A673 (cell line): ENCODE measurements around the gene EVX1. TPM values are rescaled to one million over a fixed set of nuclear protein-coding genes. Genes with fewer than 3 reads are reported as not detected.

Experiments
- BruUV-seq: library from RNA; stranded (reverse); fragments of 400-500 nt; replicated peaks from 2 replicates; lab custom pipeline; 2021; lab: Mats Ljungman, UMichigan
- CTCF ChIA-PET: fragments of 300-600 bp; sonication (Branson Sonifier 250); formaldehyde crosslinking; loops from one replicate; lab custom pipeline; 2022; ENCODE audit warnings: antibody characterized with exemption; lab: Charles Lee
- POLR2A ChIA-PET: fragments of 300-600 bp; sonication (Branson Sonifier 250); formaldehyde crosslinking; loops from one replicate; lab custom pipeline; 2022; ENCODE audit warnings: antibody characterized with exemption; ENCODE audit not compliant: low non-redundant PET; lab: Charles Lee
- DNase-seq: peaks from one replicate; pipeline ENCODE4 v3.0.0-alpha.2; 2015; ENCODE audit warnings: low spot score
- H3K27ac ChIP-seq: fragments of 200-600 bp; sonication (generic); 2 replicates; pipeline ENCODE4 v1.5.1; 2016; ENCODE audit warnings: mixed run types, low read depth, mild to moderate bottlenecking, mixed read lengths, antibody characterized with exemption, low read length; ENCODE audit not compliant: poor library complexity, severe bottlenecking
- H3K27me3 ChIP-seq: fragments of 200-600 bp; sonication (generic); replicated peaks from 2 replicates; pipeline ENCODE4 v1.6.1; 2017; ENCODE audit warnings: mixed run types, low read depth, mild to moderate bottlenecking, mixed read lengths, antibody characterized with exemption, low read length; ENCODE audit not compliant: insufficient read depth, poor library complexity
- H3K36me3 ChIP-seq: fragments of 200-600 bp; sonication (generic); 2 replicates; pipeline ENCODE4 v1.6.1; 2016; ENCODE audit warnings: mixed run types, mild to moderate bottlenecking, mixed read lengths, antibody characterized with exemption, low read length; ENCODE audit not compliant: insufficient read depth, poor library complexity, severe bottlenecking
- H3K4me1 ChIP-seq: fragments of 200-600 bp; sonication (generic); 2 replicates; pipeline ENCODE4 v1.6.1; 2017; ENCODE audit warnings: mixed run types, mild to moderate bottlenecking, mixed read lengths, antibody characterized with exemption, low read length; ENCODE audit not compliant: insufficient read depth, poor library complexity, severe bottlenecking
- H3K4me3 ChIP-seq: fragments of 200-600 bp; sonication (generic); 2 replicates; pipeline ENCODE4 v1.5.1; 2016; ENCODE audit warnings: low read depth, mixed run types, mild to moderate bottlenecking, mixed read lengths, low read length; ENCODE audit not compliant: poor library complexity, severe bottlenecking
- H3K9me3 ChIP-seq: fragments of 200-600 bp; sonication (generic); 2 replicates; pipeline ENCODE4 v1.6.1; 2016; ENCODE audit warnings: mixed run types, low read depth, mild to moderate bottlenecking, mixed read lengths, antibody characterized with exemption, low read length; ENCODE audit not compliant: poor library complexity, severe bottlenecking
- EZH2 ChIP-seq: fragments of 200-600 bp; sonication (generic); IDR thresholded peaks from 2 replicates; pipeline ENCODE4 v1.6.1; 2017; ENCODE audit warnings: borderline replicate concordance, low read depth, mild to moderate bottlenecking, mixed read lengths, antibody characterized with exemption, low read length; ENCODE audit not compliant: poor library complexity, severe bottlenecking
- intact Hi-C: fragments of 100-400 bp; cut with micrococcal nuclease; formaldehyde crosslinking; loops from one replicate; pipeline ENCODE4 v1.10.0; 2022; ENCODE audit not compliant: unreplicated experiment
- total RNA-seq: library from RNA; stranded (reverse); gene quantifications from 2 replicates; pipeline ENCODE4 v1.2.3, GENCODE V29; 2021
- TF ChIP-seq, protein P1 (sequence below): fragments of 300-800, 200-600 bp; sonication (generic); conservative IDR thresholded peaks from 2 replicates; pipeline ENCODE4 v1.5.1; 2017; ENCODE audit warnings: low read depth, mild to moderate bottlenecking, antibody characterized with exemption, low read length, moderate library complexity, mixed read lengths

The EVX1 gene
- total RNA-seq, 1 experiment from 2014 or later, result not detected

DNA sequence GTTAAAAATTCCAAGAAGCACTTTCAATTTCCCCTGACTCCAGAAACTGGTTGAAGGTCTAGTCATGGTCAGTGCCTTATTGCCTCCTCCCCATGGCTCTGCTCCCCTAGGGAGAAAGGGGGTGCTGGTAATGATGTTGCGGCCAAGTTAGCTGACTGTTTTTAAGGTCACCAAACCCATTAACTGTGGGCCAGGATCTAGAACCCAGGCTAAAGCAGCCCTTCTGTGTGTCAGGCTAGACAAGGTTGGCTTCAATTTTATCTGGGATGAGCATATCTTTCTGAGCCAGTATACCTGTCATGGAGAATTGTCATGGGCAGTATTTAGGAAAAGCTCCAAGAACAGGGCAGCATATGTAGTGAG lies 31.5 kb upstream of the EVX1 start:
- Histone ChIP-seq H3K4me3 (no peak overlapping the region), H3K27me3 (peaks cover 67% of the 10 kb centered on the region), H3K36me3 (no peaks in the 10 kb centered on the region), H3K27ac (no peak overlapping the region), H3K4me1 (no peaks in the 10 kb centered on the region), H3K9me3 (no peaks in the 10 kb centered on the region)
- ChIA-PET CTCF (interaction anchor here (0.6 to 0.9 kb wide), 2 partner anchors 235 to 564 kb away, joined by 3 to 4 read pairs; no protein-coding TSS in a partner anchor), POLR2A (no interaction called here)
- TF ChIP-seq, protein P1, sequence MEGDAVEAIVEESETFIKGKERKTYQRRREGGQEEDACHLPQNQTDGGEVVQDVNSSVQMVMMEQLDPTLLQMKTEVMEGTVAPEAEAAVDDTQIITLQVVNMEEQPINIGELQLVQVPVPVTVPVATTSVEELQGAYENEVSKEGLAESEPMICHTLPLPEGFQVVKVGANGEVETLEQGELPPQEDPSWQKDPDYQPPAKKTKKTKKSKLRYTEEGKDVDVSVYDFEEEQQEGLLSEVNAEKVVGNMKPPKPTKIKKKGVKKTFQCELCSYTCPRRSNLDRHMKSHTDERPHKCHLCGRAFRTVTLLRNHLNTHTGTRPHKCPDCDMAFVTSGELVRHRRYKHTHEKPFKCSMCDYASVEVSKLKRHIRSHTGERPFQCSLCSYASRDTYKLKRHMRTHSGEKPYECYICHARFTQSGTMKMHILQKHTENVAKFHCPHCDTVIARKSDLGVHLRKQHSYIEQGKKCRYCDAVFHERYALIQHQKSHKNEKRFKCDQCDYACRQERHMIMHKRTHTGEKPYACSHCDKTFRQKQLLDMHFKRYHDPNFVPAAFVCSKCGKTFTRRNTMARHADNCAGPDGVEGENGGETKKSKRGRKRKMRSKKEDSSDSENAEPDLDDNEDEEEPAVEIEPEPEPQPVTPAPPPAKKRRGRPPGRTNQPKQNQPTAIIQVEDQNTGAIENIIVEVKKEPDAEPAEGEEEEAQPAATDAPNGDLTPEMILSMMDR, result no peak
- TF ChIP-seq EZH2, result no peak
- BruUV-seq, result no TSS peak
- intact Hi-C loops, result loop anchor here (5.0 kb wide), 1 partner anchor 366 kb away; no protein-coding TSS in a partner anchor
- no peak for DNase-seq

DNA sequence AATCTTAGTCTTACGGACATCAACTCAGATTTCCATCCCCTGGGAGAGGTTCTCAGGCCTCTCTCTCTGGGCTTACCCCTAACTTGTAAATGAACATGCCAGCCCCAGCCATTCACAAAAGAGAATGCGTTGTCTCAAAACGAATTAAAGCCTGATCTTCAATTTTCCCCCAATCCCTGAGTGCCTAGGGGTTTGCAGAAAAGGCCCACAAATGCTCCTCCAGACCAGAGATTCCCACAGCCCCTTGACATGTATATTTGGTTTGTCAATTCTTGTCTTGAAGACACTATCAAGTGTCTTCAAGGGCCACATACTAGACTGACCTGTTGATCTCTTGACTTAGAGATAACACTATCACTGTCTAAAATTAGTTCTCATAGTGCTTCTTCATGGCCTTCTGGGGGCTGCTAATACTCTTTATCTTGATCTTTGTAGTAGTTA lies 30.8 kb upstream of the EVX1 start:
- Histone ChIP-seq H3K4me1 (no peaks in the 10 kb centered on the region), H3K36me3 (no peaks in the 10 kb centered on the region), H3K9me3 (no peaks in the 10 kb centered on the region), H3K27ac (no peak overlapping the region), H3K27me3 (peaks cover 62% of the 10 kb centered on the region), H3K4me3 (no peak overlapping the region)
- intact Hi-C loops, result loop anchor here (5.0 kb wide), 1 partner anchor 366 kb away; no protein-coding TSS in a partner anchor
- TF ChIP-seq, protein P1, result no peak
- TF ChIP-seq EZH2, result no peak
- ChIA-PET POLR2A (no interaction called here), CTCF (interaction anchor here (0.9 kb wide), 1 partner anchor 563 kb away, joined by 4 read pairs; no protein-coding TSS in a partner anchor)
- no peak for DNase-seq
- no TSS peak for BruUV-seq

DNA sequence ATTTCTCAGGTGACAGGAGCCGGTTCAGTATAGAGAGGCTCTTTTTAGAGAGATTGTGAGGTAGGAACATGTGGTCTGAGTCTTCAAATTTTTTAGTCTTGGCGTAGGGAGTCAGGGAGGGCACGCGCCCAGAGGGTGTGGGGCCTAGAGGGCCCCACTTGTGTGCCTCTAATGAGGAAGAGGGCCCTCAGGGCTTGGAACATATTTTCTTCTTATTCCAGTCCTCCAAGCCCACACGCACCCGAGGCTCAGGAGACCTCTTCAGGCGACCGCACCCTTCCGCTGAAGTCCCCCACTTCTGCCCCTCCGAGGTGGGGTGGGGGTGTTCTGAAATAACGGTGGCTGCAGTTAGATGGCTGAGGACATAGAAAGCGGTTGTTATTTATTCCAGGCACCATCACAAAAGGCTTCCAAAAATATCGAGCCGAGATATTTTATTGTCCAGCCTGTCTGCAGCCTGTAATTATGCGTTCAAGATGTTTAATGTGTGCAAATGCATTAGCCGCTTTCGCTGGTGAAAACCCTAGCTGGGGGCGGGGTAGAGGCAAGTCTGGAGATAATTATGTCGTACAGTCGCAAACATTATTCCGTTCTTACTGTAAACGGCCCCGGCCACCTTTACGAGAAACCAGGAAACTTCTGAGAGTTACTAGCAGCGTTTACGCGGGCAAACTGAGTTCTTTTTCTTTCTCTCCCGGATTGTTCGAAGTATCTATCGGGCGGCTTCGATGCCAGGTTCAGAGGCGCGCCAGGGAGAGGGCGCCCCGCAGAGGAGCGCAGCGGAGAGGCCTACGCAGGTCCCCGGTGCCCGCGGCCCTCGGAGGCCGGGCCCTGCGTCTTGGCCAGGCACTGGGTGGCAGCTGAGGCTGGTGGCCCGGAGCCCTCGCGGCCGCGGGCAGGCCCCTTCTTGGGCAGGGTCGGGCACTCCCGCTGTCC lies 29.8 kb upstream of the EVX1 start:
- H3K36me3 ChIP-seq, result no peaks in the 10 kb centered on the region
- no peak overlapping the region for H3K27ac ChIP-seq
- no peak for TF ChIP-seq EZH2
- TF ChIP-seq, protein P1, result no peak
- no TSS peak for BruUV-seq
- DNase-seq, result no peak
- CTCF ChIA-PET, result no interaction called here
- intact Hi-C loops, result loop anchor here (5.0 kb wide), 1 partner anchor 365 kb away; no protein-coding TSS in a partner anchor
- H3K9me3 ChIP-seq, result no peaks in the 10 kb centered on the region
- peaks cover 59% of the 10 kb centered on the region for H3K27me3 ChIP-seq
- H3K4me3 ChIP-seq, result no peak overlapping the region
- POLR2A ChIA-PET, result no interaction called here
- no peaks in the 10 kb centered on the region for H3K4me1 ChIP-seq
